ENCODE measurements around the gene RNF8. TPM values are rescaled to one million over a fixed set of nuclear protein-coding genes. Genes with fewer than 3 reads are reported as not detected.

The RNF8 gene
- total and polyA plus RNA-seq, 9 of the 15 experiments (the other 6 are each of a cell fraction or from before 2014, with no cell fraction given), result 10.6 to 47.0 (median 37.5) TPM

DNA sequence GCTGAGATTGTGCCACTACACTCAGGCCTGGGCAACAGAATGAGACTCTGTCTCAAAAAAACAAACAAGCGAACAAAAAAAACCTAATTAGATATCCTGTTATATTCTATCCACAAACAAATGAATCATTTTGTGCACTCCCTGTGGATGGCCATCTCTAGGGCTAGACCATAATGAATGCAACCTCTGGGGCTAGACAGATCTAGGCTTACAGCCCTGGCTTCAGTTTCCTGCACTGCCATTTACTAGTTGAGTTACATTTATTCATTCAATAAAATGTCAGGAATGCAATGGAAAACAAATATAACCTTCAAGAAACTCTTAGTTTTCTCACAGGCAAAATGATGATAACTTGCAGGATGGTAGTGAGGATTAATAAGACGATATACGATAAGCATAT is 6.6 kb upstream of the RNF8 start:
- peaks cover 6 to 7% of the 10 kb centered on the region in 2 experiments; a peak in 3 of 5 replicates for H3K27me3 ChIP-seq (ENCODE audit: control insufficient read depth in 2 of 2, insufficient read depth in 2 of 2, low read length in 2 of 2)
- H2AFZ ChIP-seq (ENCODE audit: low read depth, low read length), result no peak overlapping the region
- H3K79me2 ChIP-seq (ENCODE audit: control insufficient read depth, insufficient read depth, low read length), result no peaks in the 10 kb centered on the region
- no peaks in the 10 kb centered on the region for H3K4me1 ChIP-seq (replicated peaks in 1 of 2; ENCODE audit: control insufficient read depth in 2 of 2, insufficient read depth in 2 of 2, low read length in 2 of 2)
- H3K36me3 ChIP-seq (ENCODE audit: control insufficient read depth, insufficient read depth, low read length), result no peaks in the 10 kb centered on the region
- FAIRE-seq (no peak), ATAC-seq (no peak), DNase-seq (ENCODE audit: extremely low read depth in 1 of 4, low spot score in 3 of 4) (no peak)
- intact Hi-C loops (cut with micrococcal nuclease), result no loop called here
- no peak overlapping the region for H3K9ac ChIP-seq (ENCODE audit: insufficient read depth in 1 of 2, low read depth in 2 of 2, low read length in 2 of 2)
- H4K20me1 ChIP-seq (replicated peaks; ENCODE audit: control insufficient read depth, insufficient read depth, low read length), result no peaks in the 10 kb centered on the region
- no peaks in the 10 kb centered on the region for H3K9me3 ChIP-seq (replicated peaks; ENCODE audit: control insufficient read depth, insufficient read depth, low read depth, low read length)
- in situ Hi-C loops (cut with MboI), result no loop called here
- H3K27ac ChIP-seq (ENCODE audit: extremely low read depth, low read depth, low read length), result no peak overlapping the region
- H3K9me1 ChIP-seq (ENCODE audit: control insufficient read depth, insufficient read depth, low read length), result no peaks in the 10 kb centered on the region
- BruUV-seq (replicated peaks), result no TSS peak
- CTCF ChIA-PET (ENCODE audit: low intra/inter-chr PET ratio), result no interaction called here
- WGBS (ENCODE audit: insufficient coverage, low coverage, missing lambda C conversion rate), result 54% methylated on average over 3 of the region's 3 CpGs
- H3K4me3 ChIP-seq, result no peak overlapping the region
- POLR2A ChIA-PET, result no interaction called here
- TF ChIP-seq, protein P1, sequence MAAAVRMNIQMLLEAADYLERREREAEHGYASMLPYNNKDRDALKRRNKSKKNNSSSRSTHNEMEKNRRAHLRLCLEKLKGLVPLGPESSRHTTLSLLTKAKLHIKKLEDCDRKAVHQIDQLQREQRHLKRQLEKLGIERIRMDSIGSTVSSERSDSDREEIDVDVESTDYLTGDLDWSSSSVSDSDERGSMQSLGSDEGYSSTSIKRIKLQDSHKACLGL (CRISPR knock-in tag; IDR thresholded peaks at IDR 0.05; ENCODE audit: borderline replicate concordance, poor library complexity, severe bottlenecking), result no peak
- TF ChIP-seq, protein P2, sequence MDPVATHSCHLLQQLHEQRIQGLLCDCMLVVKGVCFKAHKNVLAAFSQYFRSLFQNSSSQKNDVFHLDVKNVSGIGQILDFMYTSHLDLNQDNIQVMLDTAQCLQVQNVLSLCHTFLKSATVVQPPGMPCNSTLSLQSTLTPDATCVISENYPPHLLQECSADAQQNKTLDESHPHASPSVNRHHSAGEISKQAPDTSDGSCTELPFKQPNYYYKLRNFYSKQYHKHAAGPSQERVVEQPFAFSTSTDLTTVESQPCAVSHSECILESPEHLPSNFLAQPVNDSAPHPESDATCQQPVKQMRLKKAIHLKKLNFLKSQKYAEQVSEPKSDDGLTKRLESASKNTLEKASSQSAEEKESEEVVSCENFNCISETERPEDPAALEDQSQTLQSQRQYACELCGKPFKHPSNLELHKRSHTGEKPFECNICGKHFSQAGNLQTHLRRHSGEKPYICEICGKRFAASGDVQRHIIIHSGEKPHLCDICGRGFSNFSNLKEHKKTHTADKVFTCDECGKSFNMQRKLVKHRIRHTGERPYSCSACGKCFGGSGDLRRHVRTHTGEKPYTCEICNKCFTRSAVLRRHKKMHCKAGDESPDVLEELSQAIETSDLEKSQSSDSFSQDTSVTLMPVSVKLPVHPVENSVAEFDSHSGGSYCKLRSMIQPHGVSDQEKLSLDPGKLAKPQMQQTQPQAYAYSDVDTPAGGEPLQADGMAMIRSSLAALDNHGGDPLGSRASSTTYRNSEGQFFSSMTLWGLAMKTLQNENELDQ (CRISPR knock-in tag; IDR thresholded peaks at IDR 0.05; ENCODE audit: borderline replicate concordance), result no peak
- TF ChIP-seq, protein P3, sequence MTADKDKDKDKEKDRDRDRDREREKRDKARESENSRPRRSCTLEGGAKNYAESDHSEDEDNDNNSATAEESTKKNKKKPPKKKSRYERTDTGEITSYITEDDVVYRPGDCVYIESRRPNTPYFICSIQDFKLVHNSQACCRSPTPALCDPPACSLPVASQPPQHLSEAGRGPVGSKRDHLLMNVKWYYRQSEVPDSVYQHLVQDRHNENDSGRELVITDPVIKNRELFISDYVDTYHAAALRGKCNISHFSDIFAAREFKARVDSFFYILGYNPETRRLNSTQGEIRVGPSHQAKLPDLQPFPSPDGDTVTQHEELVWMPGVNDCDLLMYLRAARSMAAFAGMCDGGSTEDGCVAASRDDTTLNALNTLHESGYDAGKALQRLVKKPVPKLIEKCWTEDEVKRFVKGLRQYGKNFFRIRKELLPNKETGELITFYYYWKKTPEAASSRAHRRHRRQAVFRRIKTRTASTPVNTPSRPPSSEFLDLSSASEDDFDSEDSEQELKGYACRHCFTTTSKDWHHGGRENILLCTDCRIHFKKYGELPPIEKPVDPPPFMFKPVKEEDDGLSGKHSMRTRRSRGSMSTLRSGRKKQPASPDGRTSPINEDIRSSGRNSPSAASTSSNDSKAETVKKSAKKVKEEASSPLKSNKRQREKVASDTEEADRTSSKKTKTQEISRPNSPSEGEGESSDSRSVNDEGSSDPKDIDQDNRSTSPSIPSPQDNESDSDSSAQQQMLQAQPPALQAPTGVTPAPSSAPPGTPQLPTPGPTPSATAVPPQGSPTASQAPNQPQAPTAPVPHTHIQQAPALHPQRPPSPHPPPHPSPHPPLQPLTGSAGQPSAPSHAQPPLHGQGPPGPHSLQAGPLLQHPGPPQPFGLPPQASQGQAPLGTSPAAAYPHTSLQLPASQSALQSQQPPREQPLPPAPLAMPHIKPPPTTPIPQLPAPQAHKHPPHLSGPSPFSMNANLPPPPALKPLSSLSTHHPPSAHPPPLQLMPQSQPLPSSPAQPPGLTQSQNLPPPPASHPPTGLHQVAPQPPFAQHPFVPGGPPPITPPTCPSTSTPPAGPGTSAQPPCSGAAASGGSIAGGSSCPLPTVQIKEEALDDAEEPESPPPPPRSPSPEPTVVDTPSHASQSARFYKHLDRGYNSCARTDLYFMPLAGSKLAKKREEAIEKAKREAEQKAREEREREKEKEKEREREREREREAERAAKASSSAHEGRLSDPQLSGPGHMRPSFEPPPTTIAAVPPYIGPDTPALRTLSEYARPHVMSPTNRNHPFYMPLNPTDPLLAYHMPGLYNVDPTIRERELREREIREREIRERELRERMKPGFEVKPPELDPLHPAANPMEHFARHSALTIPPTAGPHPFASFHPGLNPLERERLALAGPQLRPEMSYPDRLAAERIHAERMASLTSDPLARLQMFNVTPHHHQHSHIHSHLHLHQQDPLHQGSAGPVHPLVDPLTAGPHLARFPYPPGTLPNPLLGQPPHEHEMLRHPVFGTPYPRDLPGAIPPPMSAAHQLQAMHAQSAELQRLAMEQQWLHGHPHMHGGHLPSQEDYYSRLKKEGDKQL (CRISPR knock-in tag; IDR thresholded peaks at IDR 0.05; ENCODE audit: borderline replicate concordance), result no peak
- TF ChIP-seq, protein P4, sequence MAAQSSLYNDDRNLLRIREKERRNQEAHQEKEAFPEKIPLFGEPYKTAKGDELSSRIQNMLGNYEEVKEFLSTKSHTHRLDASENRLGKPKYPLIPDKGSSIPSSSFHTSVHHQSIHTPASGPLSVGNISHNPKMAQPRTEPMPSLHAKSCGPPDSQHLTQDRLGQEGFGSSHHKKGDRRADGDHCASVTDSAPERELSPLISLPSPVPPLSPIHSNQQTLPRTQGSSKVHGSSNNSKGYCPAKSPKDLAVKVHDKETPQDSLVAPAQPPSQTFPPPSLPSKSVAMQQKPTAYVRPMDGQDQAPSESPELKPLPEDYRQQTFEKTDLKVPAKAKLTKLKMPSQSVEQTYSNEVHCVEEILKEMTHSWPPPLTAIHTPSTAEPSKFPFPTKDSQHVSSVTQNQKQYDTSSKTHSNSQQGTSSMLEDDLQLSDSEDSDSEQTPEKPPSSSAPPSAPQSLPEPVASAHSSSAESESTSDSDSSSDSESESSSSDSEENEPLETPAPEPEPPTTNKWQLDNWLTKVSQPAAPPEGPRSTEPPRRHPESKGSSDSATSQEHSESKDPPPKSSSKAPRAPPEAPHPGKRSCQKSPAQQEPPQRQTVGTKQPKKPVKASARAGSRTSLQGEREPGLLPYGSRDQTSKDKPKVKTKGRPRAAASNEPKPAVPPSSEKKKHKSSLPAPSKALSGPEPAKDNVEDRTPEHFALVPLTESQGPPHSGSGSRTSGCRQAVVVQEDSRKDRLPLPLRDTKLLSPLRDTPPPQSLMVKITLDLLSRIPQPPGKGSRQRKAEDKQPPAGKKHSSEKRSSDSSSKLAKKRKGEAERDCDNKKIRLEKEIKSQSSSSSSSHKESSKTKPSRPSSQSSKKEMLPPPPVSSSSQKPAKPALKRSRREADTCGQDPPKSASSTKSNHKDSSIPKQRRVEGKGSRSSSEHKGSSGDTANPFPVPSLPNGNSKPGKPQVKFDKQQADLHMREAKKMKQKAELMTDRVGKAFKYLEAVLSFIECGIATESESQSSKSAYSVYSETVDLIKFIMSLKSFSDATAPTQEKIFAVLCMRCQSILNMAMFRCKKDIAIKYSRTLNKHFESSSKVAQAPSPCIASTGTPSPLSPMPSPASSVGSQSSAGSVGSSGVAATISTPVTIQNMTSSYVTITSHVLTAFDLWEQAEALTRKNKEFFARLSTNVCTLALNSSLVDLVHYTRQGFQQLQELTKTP (IDR thresholded peaks at IDR 0.05; ENCODE audit: low read depth in 1 of 2, partially characterized antibody in 2 of 2), result no peak
- TF ChIP-seq, protein P5, sequence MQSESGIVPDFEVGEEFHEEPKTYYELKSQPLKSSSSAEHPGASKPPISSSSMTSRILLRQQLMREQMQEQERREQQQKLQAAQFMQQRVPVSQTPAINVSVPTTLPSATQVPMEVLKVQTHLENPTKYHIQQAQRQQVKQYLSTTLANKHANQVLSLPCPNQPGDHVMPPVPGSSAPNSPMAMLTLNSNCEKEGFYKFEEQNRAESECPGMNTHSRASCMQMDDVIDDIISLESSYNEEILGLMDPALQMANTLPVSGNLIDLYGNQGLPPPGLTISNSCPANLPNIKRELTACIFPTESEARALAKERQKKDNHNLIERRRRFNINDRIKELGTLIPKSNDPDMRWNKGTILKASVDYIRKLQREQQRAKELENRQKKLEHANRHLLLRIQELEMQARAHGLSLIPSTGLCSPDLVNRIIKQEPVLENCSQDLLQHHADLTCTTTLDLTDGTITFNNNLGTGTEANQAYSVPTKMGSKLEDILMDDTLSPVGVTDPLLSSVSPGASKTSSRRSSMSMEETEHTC (IDR thresholded peaks at IDR 0.05), result no peak
- no peak for TF ChIP-seq PTRF (tag; IDR thresholded peaks at IDR 0.05)
- H3K4me2 ChIP-seq (ENCODE audit: insufficient read depth, low read length), result no peak overlapping the region
